Measurements from ENCODE around the gene CNST. TPM values are rescaled to one million over a fixed set of nuclear protein-coding genes. Genes with fewer than 3 reads are reported as not detected.

Gene CNST
- total RNA-seq, 1 experiment from 2014 or later = 19.8 TPM

- Histone ChIP-seq H3K14ac (ENCODE audit: insufficient read depth, low read length) (no peak overlapping the region), H3K27me3 (ENCODE audit: insufficient read depth, low read length) (no peaks in the 10 kb centered on the region), H4K20me1 (ENCODE audit: control insufficient read depth, insufficient read depth, insufficient read length) (no peaks in the 10 kb centered on the region), H3T11ph (ENCODE audit: low read length) (no peak overlapping the region), H2BK20ac (ENCODE audit: low read depth, low read length, poor library complexity, severe bottlenecking) (no peak overlapping the region), H3K4ac (ENCODE audit: low read depth, low read length) (no peak overlapping the region), H4K5ac (ENCODE audit: insufficient read length, low read depth, low read length) (no peak overlapping the region), H3K18ac (ENCODE audit: insufficient read length, low read depth, low read length) (no peak overlapping the region), H3K23ac (ENCODE audit: insufficient read length, low read depth, low read length) (no peak overlapping the region), H3K79me1 (ENCODE audit: insufficient read depth, low read depth, low read length, poor library complexity, severe bottlenecking) (no peaks in the 10 kb centered on the region), H4K8ac (replicated peaks; ENCODE audit: insufficient read length, low read depth, low read length) (no peak overlapping the region), H2BK15ac (ENCODE audit: low read depth, low read length) (no peak overlapping the region), H2BK120ac (ENCODE audit: low read depth, low read length, poor library complexity, severe bottlenecking) (no peak overlapping the region), H3K9me3 (ENCODE audit: control insufficient read depth, low read depth, low read length) (no peaks in the 10 kb centered on the region), H2BK5ac (ENCODE audit: insufficient read length, low read length) (no peak overlapping the region), H2AFZ (ENCODE audit: low read length) (no peak overlapping the region), H2AK5ac (ENCODE audit: insufficient read length, low read length) (no peak overlapping the region), H3K27ac (ENCODE audit: insufficient read length, low read depth, low read length) (no peak overlapping the region), H3K23me2 (ENCODE audit: insufficient read length, low read depth, low read length, poor library complexity, severe bottlenecking) (no peaks in the 10 kb centered on the region), H4K91ac (ENCODE audit: insufficient read length, low read depth, low read length) (no peak overlapping the region), H3K79me2 (ENCODE audit: insufficient read depth, low read length) (no peaks in the 10 kb centered on the region), H2BK12ac (ENCODE audit: insufficient read length, low read depth, low read length) (no peak overlapping the region), H3K56ac (ENCODE audit: insufficient read length, low read depth, low read length) (no peak overlapping the region), H3K4me1 (ENCODE audit: insufficient read depth, low read length) (no peaks in the 10 kb centered on the region; the same call in 1 of the 2 replicates), H3K9ac (ENCODE audit: extremely low read depth, insufficient read length, low read length) (no peak overlapping the region), H3K4me2 (ENCODE audit: insufficient read depth, insufficient read length, low read length) (no peak overlapping the region)
- no peak overlapping the region for H3K4me3 Mint-ChIP-seq
- H3K36me3 Mint-ChIP-seq (ENCODE audit: insufficient read depth in 1 of 3, low read depth in 3 of 3) = no peaks in the 10 kb centered on the region
- H3K27me3 Mint-ChIP-seq (ENCODE audit: low read depth) = no peaks in the 10 kb centered on the region; the same call in 1 of the 2 replicates
- no peak overlapping the region for H3K27ac Mint-ChIP-seq
- TF ChIP-seq CTCF (conservative IDR thresholded peaks at IDR 0.05) = no peak
- no peak for DNase-seq
- no CpG with 5 or more reads among the region's 2 CpGs for WGBS (ENCODE audit: extremely low coverage, insufficient read length, low lambda C conversion rate)
- H3K9me3 Mint-ChIP-seq = no peaks in the 10 kb centered on the region; a peak in 1 of 5 replicates
- H3K4me1 Mint-ChIP-seq = peaks cover 4 to 7% of the 10 kb centered on the region in 2 experiments; a peak in 3 of 4 replicates
Measured at GRCh38 chr1:246677842-246678241, 111.6 kb downstream of the CNST start.
